IMR-90 (cell line): Measurements from ENCODE around the gene TXNL4B. TPM values are rescaled to one million over a fixed set of nuclear protein-coding genes. Genes with fewer than 3 reads are reported as not detected.

Experiments
- ATAC-seq: fragments of 200-7000 bp; cut with Tn5 transposase; 2 replicates; pipeline ENCODE4 v1.9.1; 2020; ENCODE audit warnings: low read depth, mild to moderate bottlenecking, moderate library complexity
- BruUV-seq: library from RNA; stranded (reverse); fragments of 400-500 nt; replicated peaks from 2 replicates; lab custom pipeline; 2021; lab: Mats Ljungman, UMichigan
- CTCF ChIA-PET: fragments of 300-600 bp; formaldehyde crosslinking; extraction: SDS; loops from one replicate; lab custom pipeline; 2021; ENCODE audit warnings: antibody characterized with exemption; lab: Yijun Ruan, JAX
- POLR2A ChIA-PET: fragments of 300-600 bp; sonication (Branson Sonifier 250); formaldehyde crosslinking; loops from one replicate; lab custom pipeline; 2022; ENCODE audit warnings: antibody characterized with exemption; ENCODE audit not compliant: unreplicated experiment; lab: Charles Lee
- DNase-seq: peaks from one replicate; pipeline ENCODE4 v3.0.0; 2013
- H2AFZ ChIP-seq: replicated peaks from 2 replicates; pipeline ENCODE3; 2013; ENCODE audit warnings: low read length, mild to moderate bottlenecking; ENCODE audit not compliant: poor library complexity
- H2AK5ac ChIP-seq: 2 replicates; pipeline ENCODE4 v1.6.1; 2013; ENCODE audit warnings: low read depth, low read length, inconsistent platforms
- H2AK9ac ChIP-seq: replicated peaks from 2 replicates; pipeline ENCODE3; 2013; ENCODE audit warnings: mild to moderate bottlenecking, low read depth, low read length, moderate library complexity; ENCODE audit not compliant: poor library complexity
- H2BK120ac ChIP-seq: 2 replicates; pipeline ENCODE4 v1.6.1; 2013; ENCODE audit warnings: low read depth, low read length, inconsistent platforms
- H2BK15ac ChIP-seq: 3 replicates; pipeline ENCODE4 v1.6.1; 2013; ENCODE audit warnings: low read depth, low read length, inconsistent platforms
- H2BK20ac ChIP-seq: 2 replicates; pipeline ENCODE4 v1.6.1; 2013; ENCODE audit warnings: low read depth, mild to moderate bottlenecking, inconsistent platforms, low read length, moderate library complexity
- H2BK5ac ChIP-seq: 2 replicates; pipeline ENCODE4 v1.6.1; 2013; ENCODE audit warnings: mild to moderate bottlenecking, low read depth, low read length, inconsistent platforms; ENCODE audit not compliant: poor library complexity, severe bottlenecking
- H3K14ac ChIP-seq: replicated peaks from 2 replicates; pipeline ENCODE4 v1.6.1; 2013; ENCODE audit warnings: low read depth, low read length, inconsistent platforms
- H3K18ac ChIP-seq: 2 replicates; pipeline ENCODE4 v1.6.1; 2013; ENCODE audit warnings: low read depth, low read length, control low read depth
- H3K23ac ChIP-seq: 2 replicates; pipeline ENCODE4 v1.6.1; 2013; ENCODE audit warnings: low read depth, low read length, inconsistent platforms
- H3K27ac ChIP-seq: 2 replicates; pipeline ENCODE4 v1.5.1; 2013; ENCODE audit warnings: mild to moderate bottlenecking, control low read depth, low read length; ENCODE audit not compliant: insufficient read depth
- H3K27me3 ChIP-seq: 2 replicates; pipeline ENCODE4 v1.6.1; 2013; ENCODE audit warnings: low read length; ENCODE audit not compliant: control insufficient read depth, insufficient read depth
- H3K36me3 ChIP-seq: 2 replicates; pipeline ENCODE4 v1.6.1; 2013; ENCODE audit warnings: low read length, mixed read lengths; ENCODE audit not compliant: control insufficient read depth, insufficient read depth
- H3K4ac ChIP-seq: 2 replicates; pipeline ENCODE4 v1.6.1; 2013; ENCODE audit warnings: low read depth, low read length, inconsistent platforms
- H3K4me1 ChIP-seq: 2 replicates; pipeline ENCODE4 v1.6.1; 2013; ENCODE audit warnings: low read length, mixed read lengths; ENCODE audit not compliant: control insufficient read depth, insufficient read depth
- H3K4me2 ChIP-seq: 2 replicates; pipeline ENCODE4 v1.6.1; 2013; ENCODE audit warnings: low read depth, mild to moderate bottlenecking, control low read depth, low read length, moderate library complexity
- H3K4me3 ChIP-seq: 2 replicates; pipeline ENCODE4 v1.5.1; 2013; ENCODE audit warnings: low read depth, mild to moderate bottlenecking, control low read depth, low read length, moderate library complexity; ENCODE audit not compliant: insufficient read depth
- H3K56ac ChIP-seq: 2 replicates; pipeline ENCODE4 v1.6.1; 2013; ENCODE audit warnings: low read length, inconsistent platforms; ENCODE audit not compliant: insufficient read depth; ENCODE audit errors: extremely low read depth
- H3K79me1 ChIP-seq, 2 experiments: 2 replicates each; pipeline ENCODE4 v1.6.1; 2013; ENCODE audit warnings: low read length in 2 of 2, inconsistent platforms in 1 of 2, low read depth in 1 of 2
- H3K9ac ChIP-seq: 2 replicates; pipeline ENCODE4 v1.6.1; 2013; ENCODE audit warnings: low read depth, low read length, control low read depth
- H3K9me1 ChIP-seq: 2 replicates; pipeline ENCODE4 v1.6.1; 2013; ENCODE audit warnings: low read length, inconsistent platforms; ENCODE audit not compliant: insufficient read depth
- H3K9me3 ChIP-seq: 2 replicates; pipeline ENCODE4 v1.6.1; 2013; ENCODE audit warnings: low read length; ENCODE audit not compliant: control insufficient read depth, insufficient read depth
- H4K20me1 ChIP-seq: 2 replicates; pipeline ENCODE4 v1.6.1; 2013; ENCODE audit warnings: low read length, inconsistent platforms; ENCODE audit not compliant: insufficient read depth
- H4K5ac ChIP-seq: 2 replicates; pipeline ENCODE4 v1.6.1; 2013; ENCODE audit warnings: mild to moderate bottlenecking, low read depth, low read length, control low read depth
- H4K8ac ChIP-seq, 2 experiments: 2 replicates each; pipeline ENCODE4 v1.6.1; 2013; ENCODE audit warnings: low read depth in 2 of 2, low read length in 2 of 2, control low read depth in 1 of 2, inconsistent platforms in 1 of 2
- H4K91ac ChIP-seq: 2 replicates; pipeline ENCODE4 v1.6.1; 2013; ENCODE audit warnings: low read depth, low read length, inconsistent platforms; ENCODE audit not compliant: insufficient read depth
- BHLHE40 ChIP-seq: fragments of 150-350 bp; IDR thresholded peaks from 2 replicates; pipeline ENCODE4 v1.6.1; 2016; ENCODE audit warnings: mild to moderate bottlenecking, low read depth, low read length
- CEBPB ChIP-seq: IDR thresholded peaks from 2 replicates; pipeline ENCODE4 v1.6.1; 2012; ENCODE audit warnings: low read depth, low read length, improper control_type of control experiment
- CHD1 ChIP-seq: IDR thresholded peaks from 2 replicates; pipeline ENCODE4 v1.6.1; 2012; ENCODE audit warnings: low read depth, low read length, improper control_type of control experiment
- FOS ChIP-seq: fragments of 150-350 bp; IDR thresholded peaks from 2 replicates; pipeline ENCODE4 v1.6.1; 2016; ENCODE audit warnings: low read depth, low read length
- MAFK ChIP-seq: IDR thresholded peaks from 2 replicates; pipeline ENCODE4 v1.6.1; 2012; ENCODE audit warnings: low read depth, low read length, improper control_type of control experiment
- MAZ ChIP-seq: IDR thresholded peaks from 2 replicates; pipeline ENCODE4 v1.6.1; 2012; ENCODE audit warnings: low read depth, mild to moderate bottlenecking, low read length, improper control_type of control experiment, moderate library complexity, borderline replicate concordance
- MXI1 ChIP-seq: IDR thresholded peaks from 2 replicates; pipeline ENCODE4 v1.6.1; 2012; ENCODE audit warnings: low read depth, mild to moderate bottlenecking, low read length, moderate library complexity, borderline replicate concordance
- NFE2L2 ChIP-seq: fragments of 150-350 bp; IDR thresholded peaks from 2 replicates; pipeline ENCODE4 v1.6.1; 2016; ENCODE audit warnings: low read depth, mild to moderate bottlenecking, low read length
- POLR2A ChIP-seq: IDR thresholded peaks from 2 replicates; pipeline ENCODE4 v1.6.1; 2012; ENCODE audit warnings: mild to moderate bottlenecking, low read depth, low read length
- RAD21 ChIP-seq: IDR thresholded peaks from 2 replicates; pipeline ENCODE4 v1.6.1; 2012; ENCODE audit warnings: low read length, improper control_type of control experiment
- RCOR1 ChIP-seq: IDR thresholded peaks from 2 replicates; pipeline ENCODE4 v1.6.1; 2012; ENCODE audit warnings: mild to moderate bottlenecking, low read length, improper control_type of control experiment; ENCODE audit not compliant: insufficient replicate concordance
- RFX5 ChIP-seq: IDR thresholded peaks from 2 replicates; pipeline ENCODE4 v1.8.0; 2012; ENCODE audit warnings: low read depth, mild to moderate bottlenecking, low read length, moderate library complexity
- SMC3 ChIP-seq: fragments of 150-350 bp; IDR thresholded peaks from 2 replicates; pipeline ENCODE4 v1.6.1; 2016; ENCODE audit warnings: low read depth, mild to moderate bottlenecking, antibody characterized with exemption, low read length, moderate library complexity
- WGBS, 2 experiments: methylation state at CpG; one replicate each; pipeline versions ENCODE4 v1.1.5 to v1.1.7; 2013; ENCODE audit warnings: missing lambda C conversion rate in 2 of 2; ENCODE audit not compliant: insufficient read length in 1 of 2; ENCODE audit errors: extremely low coverage in 2 of 2; 5-methylcytosine and 5-hydroxymethylcytosine counted together
- dilution Hi-C: fragments of 300-500 bp; cut with HindIII; formaldehyde crosslinking; loops from one replicate; pipeline ENCODE4 v1.14.3; 2018; ENCODE audit warnings: low sequenced_read_pairs; ENCODE audit not compliant: unreplicated experiment
- in situ Hi-C: fragments of 300-500 bp; cut with MboI; formaldehyde crosslinking; loops from 3 replicates; pipeline ENCODE4 v1.14.3; 2019; ENCODE audit warnings: low sequenced_read_pairs, inconsistent platforms, mixed read lengths
- intact Hi-C: fragments of 100-400 bp; cut with micrococcal nuclease; formaldehyde crosslinking; loops from 2 replicates; pipeline ENCODE4 v1.10.0; 2022
- polyA plus RNA-seq, 3 experiments: library from polyadenylated mRNA; depleted of rRNA; stranded (reverse); fragments of >200 nt; gene quantifications; 2 replicates each; pipeline ENCODE4 v1.2.3, GENCODE V29; 2012; ENCODE audit warnings: low replicate concordance in 1 of 3
- total RNA-seq: library from RNA; depleted of rRNA; stranded (reverse); fragments of >200 nt; gene quantifications from 2 replicates; pipeline ENCODE4 v1.2.3, GENCODE V29; 2012
- TF ChIP-seq, protein P1 (sequence below): conservative IDR thresholded peaks from 2 replicates; pipeline ENCODE4 v1.5.1; 2012; ENCODE audit warnings: mild to moderate bottlenecking, low read depth, low read length, improper control_type of control experiment
- TF ChIP-seq, protein P2 (sequence below): fragments of 150-350 bp; IDR thresholded peaks from 2 replicates; pipeline ENCODE4 v1.6.1; 2017; ENCODE audit warnings: mild to moderate bottlenecking, antibody characterized with exemption, low read length, low read depth
- TF ChIP-seq, protein P3 (sequence below): fragments of 150-350 bp; IDR thresholded peaks from 2 replicates; pipeline ENCODE4 v1.6.1; 2016; ENCODE audit warnings: low read depth, mild to moderate bottlenecking, low read length, moderate library complexity, borderline replicate concordance

Gene TXNL4B
- total and polyA plus RNA-seq, 2 of the 4 experiments (the other 2 are of a cell fraction), result 5.4 to 8.6 TPM

DNA sequence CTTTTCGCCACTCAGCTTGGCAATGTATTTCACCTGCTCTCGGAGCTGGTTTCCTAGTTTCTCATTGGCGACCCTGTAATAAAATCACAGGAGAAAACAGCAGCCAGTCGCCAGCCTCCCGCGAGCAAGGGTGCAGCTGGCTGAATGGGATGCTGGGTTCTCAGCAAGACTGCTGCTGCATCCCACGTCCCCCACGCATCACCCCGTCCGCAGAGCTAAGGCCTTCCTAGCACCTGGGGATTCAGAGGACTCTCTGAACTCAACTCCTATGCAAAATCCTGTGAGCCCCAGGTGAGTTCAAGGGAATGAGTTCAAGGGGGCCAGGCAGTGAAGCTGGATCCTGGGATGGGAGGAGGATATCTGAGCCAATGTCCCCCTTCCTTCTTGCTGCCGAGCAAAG, 29.5 kb upstream of the TXNL4B start:
- no peak overlapping the region for H3K9ac ChIP-seq
- no peak overlapping the region for H3K14ac ChIP-seq

More for the DNA sequence above, 29.5 kb upstream of the TXNL4B start:
- POLR2A ChIA-PET, result no interaction called here
- H4K20me1 ChIP-seq, result 0 out of 2 replicates have a peak, but pooled peaks cover 4% of the 10 kb centered on the region
- no peaks in the 10 kb centered on the region for H3K79me1 ChIP-seq
- dilution Hi-C loops (no loop called here), in situ Hi-C loops (loop anchor here (10.0 kb wide), 1 partner anchor 342 kb away; no protein-coding TSS in a partner anchor), intact Hi-C loops (loop anchor here (10.0 kb wide), 4 partner anchors 282 to 1912 kb away; no protein-coding TSS in a partner anchor)
- H2BK120ac ChIP-seq, result no peak overlapping the region
- BruUV-seq, result no TSS peak
- H2BK20ac ChIP-seq, result no peak overlapping the region
- no peaks in the 10 kb centered on the region for H3K9me3 ChIP-seq
- WGBS, 2 experiments, result 86% methylated on average over 2 of the region's 11 CpGs; no CpG with 5 or more reads in 1 of the 2 experiments
- H3K4me2 ChIP-seq, result no peak overlapping the region
- H3K23ac ChIP-seq, result no peak overlapping the region
- no peak overlapping the region for H4K5ac ChIP-seq
- H3K4ac ChIP-seq, result no peak overlapping the region
- no peak overlapping the region for H3K27ac ChIP-seq
- no peaks in the 10 kb centered on the region for H3K9me1 ChIP-seq
- H4K8ac ChIP-seq, result no peak overlapping the region
- H2BK5ac ChIP-seq, result no peak overlapping the region
- ATAC-seq, result no peak
- H2AK5ac ChIP-seq, result no peak overlapping the region
- no peak overlapping the region for H2AK9ac ChIP-seq
- H4K91ac ChIP-seq, result no peak overlapping the region
- CTCF ChIA-PET, result no interaction called here
- DNase-seq, result no peak
- no peak overlapping the region for H2BK15ac ChIP-seq
- no peaks in the 10 kb centered on the region; the same call in 1 of the 2 replicates for H3K27me3 ChIP-seq
- no peak overlapping the region for H2AFZ ChIP-seq
- no peak overlapping the region for H3K4me3 ChIP-seq
- H3K4me1 ChIP-seq, result no peaks in the 10 kb centered on the region
- no peak overlapping the region for H3K18ac ChIP-seq
- TF ChIP-seq CEBPB, result no peak
- TF ChIP-seq, protein P1, sequence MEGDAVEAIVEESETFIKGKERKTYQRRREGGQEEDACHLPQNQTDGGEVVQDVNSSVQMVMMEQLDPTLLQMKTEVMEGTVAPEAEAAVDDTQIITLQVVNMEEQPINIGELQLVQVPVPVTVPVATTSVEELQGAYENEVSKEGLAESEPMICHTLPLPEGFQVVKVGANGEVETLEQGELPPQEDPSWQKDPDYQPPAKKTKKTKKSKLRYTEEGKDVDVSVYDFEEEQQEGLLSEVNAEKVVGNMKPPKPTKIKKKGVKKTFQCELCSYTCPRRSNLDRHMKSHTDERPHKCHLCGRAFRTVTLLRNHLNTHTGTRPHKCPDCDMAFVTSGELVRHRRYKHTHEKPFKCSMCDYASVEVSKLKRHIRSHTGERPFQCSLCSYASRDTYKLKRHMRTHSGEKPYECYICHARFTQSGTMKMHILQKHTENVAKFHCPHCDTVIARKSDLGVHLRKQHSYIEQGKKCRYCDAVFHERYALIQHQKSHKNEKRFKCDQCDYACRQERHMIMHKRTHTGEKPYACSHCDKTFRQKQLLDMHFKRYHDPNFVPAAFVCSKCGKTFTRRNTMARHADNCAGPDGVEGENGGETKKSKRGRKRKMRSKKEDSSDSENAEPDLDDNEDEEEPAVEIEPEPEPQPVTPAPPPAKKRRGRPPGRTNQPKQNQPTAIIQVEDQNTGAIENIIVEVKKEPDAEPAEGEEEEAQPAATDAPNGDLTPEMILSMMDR, result no peak
- no peak for TF ChIP-seq BHLHE40
- TF ChIP-seq, protein P2, sequence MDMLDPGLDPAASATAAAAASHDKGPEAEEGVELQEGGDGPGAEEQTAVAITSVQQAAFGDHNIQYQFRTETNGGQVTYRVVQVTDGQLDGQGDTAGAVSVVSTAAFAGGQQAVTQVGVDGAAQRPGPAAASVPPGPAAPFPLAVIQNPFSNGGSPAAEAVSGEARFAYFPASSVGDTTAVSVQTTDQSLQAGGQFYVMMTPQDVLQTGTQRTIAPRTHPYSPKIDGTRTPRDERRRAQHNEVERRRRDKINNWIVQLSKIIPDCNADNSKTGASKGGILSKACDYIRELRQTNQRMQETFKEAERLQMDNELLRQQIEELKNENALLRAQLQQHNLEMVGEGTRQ, result no peak
- TF ChIP-seq RFX5, result no peak
- no peak for TF ChIP-seq CHD1
- no peak for TF ChIP-seq MAFK
- no peak for TF ChIP-seq RAD21
- TF ChIP-seq SMC3, result no peak
- TF ChIP-seq, protein P3, sequence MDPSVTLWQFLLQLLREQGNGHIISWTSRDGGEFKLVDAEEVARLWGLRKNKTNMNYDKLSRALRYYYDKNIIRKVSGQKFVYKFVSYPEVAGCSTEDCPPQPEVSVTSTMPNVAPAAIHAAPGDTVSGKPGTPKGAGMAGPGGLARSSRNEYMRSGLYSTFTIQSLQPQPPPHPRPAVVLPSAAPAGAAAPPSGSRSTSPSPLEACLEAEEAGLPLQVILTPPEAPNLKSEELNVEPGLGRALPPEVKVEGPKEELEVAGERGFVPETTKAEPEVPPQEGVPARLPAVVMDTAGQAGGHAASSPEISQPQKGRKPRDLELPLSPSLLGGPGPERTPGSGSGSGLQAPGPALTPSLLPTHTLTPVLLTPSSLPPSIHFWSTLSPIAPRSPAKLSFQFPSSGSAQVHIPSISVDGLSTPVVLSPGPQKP, result no peak
- TF ChIP-seq MXI1, result no peak
- TF ChIP-seq RCOR1, result no peak
- TF ChIP-seq MAZ, result no peak
- TF ChIP-seq POLR2A, result no peak
- no peak for TF ChIP-seq FOS
- TF ChIP-seq NFE2L2, result no peak
- no peaks in the 10 kb centered on the region for H3K36me3 ChIP-seq
- H3K56ac ChIP-seq, result no peak overlapping the region
